Inferior parietal cortex (tissue), 1 donor: ENCODE measurements around the gene ALDH6A1.

Experiments used
- DNase-seq: peaks from one replicate; pipeline ENCODE4 v3.0.0-alpha.2; 2016; ENCODE audit errors: extremely low spot score

Gene ALDH6A1

DNA sequence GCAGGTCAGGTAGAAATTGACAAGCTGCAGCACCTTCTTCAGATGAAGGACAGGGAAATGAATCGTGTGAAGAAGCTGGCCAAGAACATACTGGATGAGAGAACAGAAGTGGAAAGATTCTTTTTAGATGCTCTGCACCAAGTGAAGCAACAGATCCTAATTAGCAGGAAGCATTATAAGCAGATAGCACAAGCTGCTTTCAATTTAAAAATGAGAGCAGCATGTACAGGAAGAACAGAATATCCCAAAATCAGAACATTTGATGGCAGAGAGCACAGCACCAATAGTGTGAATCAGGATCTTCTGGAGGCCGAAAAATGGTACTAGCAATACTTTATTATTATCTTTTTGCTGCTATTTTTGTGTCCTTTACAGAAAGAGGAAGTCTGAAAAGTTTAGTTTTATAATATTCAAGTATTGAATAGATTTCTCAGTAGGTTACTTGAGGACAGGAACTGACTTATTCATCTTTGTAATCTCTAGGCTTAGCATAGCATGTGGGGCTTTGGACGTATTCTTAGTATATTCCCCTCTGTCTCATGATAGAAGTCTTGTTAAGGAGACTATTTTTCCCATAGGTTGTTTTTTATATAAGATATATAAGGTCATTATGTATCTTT lies 34.3 kb downstream of the ALDH6A1 start:
- DNase-seq = peak; percentile 22

DNA sequence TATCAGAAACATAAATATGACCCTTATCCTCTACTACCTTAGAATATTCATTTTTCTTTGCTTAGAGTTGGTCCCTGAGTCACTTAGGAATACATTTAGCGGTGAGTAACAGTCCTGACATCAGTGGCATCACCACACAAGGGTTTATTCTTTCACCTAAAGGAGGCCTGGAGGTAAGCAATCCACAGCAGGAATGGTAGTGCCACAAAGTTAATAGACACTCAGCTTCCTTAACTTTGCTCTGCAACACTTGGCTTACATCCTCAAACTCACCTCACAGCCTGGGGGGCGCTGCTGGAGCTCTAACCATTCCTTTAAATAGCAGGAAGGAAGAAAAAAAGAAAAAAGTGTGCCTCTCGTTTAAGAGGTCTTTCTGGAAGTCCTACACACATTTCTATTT lies 36.0 kb downstream of the ALDH6A1 start:
- DNase-seq = no peak

DNA sequence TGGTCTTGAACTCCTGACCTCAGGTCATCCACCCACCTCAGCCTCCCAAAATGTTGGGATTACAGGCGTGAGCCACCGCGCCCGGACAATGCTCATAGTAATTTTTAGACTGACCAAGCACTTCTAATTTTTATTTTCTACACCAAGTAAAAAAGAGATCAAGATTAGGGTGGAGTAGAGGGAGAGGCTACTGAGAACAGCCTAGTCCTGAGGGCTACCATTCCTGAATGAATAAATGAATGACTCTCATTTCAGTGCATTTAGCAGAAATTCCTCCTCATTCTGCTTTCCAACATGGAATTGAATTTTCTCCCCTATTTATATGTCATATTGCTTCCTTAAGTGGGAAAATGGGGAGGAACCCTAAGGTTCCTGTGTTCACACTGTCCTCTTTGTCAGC lies 38.7 kb downstream of the ALDH6A1 start:
- no peak for DNase-seq

DNA sequence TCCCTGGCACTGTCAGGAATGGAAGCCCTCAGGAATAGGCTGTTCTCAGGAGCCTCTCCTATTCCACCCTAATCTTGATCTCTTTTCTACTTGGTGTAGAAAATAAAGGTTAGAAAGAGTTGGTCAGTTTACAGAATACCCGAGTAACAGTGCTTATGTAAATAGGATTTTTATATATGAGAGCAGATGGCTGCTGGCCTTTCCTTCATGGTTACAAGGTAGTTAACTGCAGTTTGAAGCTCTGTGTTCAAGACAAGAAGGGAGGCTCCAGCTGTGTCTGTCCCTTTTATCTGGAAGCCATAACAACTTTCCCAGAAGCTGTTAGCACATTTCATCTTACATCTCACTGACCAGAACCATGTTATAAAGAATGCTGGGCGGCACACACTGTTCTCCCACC lies 42.0 kb downstream of the ALDH6A1 start:
- DNase-seq = no peak

DNA sequence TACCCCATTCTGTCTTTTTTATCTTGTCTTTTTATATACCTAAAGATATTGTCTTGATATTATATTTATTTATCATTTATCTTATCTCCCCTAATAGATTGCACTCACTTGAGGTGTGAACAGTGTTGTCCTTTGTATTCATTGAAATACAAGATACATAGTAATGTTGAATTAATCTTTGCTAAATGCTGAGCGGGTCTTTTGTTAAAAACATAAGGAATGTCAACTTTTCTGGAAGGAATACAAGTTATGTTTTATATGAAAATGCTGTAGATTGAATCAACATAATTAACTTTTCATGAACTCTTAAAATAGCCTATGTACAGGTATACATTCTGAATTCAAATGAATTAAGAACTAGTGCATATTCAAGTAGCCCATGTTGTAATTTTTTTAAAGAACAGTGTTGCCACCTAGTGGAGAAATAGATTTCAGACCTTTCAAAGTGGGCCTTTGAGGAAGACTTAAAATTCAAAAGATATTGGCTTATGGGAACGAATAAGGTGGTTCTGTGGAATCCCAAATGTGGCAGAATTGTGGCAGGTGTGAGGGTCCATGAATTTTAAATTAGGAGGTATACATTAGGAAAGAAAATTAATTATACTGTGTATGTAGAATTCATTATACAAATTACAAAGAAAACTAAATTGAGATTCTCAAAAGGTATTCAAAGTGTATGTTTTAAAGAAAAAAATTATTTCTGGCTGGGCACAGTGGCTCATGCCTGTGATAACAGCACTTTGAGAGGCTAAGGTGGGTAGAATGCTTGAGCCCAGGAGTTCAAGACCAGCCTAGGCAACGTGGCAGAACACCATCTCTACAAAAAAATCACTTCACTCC lies 46.0 kb downstream of the ALDH6A1 start:
- peak; percentile 82 for DNase-seq

DNA sequence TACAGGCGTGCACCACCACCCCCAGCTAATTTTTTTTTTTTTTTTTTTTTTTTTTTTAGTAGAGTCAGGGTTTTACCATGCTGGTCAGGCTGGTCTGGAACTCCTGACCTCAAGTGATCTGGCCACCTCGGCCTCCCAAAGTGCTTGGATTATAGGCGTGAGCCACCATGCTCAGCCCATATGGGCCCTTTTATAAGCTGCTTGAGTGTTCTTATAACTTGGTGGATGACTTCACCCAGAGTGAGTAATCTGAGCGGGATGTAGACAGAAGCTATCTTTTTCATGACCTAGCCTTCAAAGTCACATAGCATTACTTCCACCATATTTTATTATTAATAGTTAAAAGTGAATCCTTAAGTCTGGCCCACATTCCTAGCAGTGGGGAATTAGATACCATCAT lies 48.7 kb downstream of the ALDH6A1 start:
- no peak for DNase-seq

DNA sequence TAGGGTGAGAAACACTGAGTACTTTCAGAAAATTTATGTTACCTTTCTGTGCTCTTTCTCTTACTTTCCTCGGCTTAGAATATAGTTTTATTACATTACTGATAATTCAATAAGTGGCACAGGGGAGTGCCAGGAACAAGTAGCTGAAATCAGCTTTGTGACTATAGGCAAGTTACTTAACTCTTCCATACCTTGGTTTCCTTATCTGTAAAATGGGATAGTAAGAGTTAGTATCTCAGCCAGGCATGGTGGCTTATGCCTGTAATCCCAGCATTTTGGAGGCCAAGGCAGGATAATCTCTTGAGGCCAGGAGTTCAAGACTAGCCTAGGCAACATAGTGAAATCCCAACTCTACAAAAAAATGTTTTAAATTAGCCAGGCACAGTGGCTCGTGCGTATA lies 49.7 kb downstream of the ALDH6A1 start:
- no peak for DNase-seq

DNA sequence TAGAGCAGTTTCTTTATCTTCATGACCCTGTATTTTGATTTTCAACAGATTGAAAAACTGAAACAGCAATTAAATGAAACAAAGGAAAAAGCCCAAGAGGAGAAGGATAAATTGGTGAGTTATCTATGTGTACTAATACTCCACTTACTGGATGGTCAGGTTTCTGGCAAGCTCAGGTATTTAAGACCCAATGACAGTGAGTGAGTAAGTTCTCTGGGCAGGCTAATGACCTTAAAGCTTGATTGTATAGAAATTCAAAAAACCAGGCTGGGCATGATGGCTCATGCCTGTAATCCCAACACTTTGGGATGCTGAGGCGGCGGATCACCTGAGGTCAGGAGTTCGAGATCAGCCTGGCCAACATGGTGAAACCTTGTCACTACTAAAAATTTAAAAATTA lies 55.1 kb downstream of the ALDH6A1 start:
- no peak for DNase-seq

DNA sequence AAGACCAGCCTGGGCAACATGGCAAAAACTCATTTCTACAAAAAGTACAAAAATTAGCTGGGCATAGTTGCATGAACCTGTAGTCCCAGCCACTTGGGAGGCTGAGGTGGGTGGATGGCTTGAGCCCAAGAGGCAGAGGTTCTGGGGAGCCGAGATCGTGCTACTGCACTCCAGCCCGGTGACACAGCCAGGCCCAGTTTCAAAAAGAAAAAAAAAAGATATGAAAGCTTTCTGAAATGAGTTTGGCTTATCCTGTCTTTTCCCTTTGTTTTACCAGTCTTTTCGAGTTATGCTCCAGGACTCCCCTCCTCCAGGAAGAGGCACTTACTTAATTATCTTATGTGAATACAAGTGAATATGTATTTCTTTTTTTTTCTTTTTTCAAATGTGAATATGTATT lies 61.9 kb downstream of the ALDH6A1 start:
- no peak for DNase-seq

DNA sequence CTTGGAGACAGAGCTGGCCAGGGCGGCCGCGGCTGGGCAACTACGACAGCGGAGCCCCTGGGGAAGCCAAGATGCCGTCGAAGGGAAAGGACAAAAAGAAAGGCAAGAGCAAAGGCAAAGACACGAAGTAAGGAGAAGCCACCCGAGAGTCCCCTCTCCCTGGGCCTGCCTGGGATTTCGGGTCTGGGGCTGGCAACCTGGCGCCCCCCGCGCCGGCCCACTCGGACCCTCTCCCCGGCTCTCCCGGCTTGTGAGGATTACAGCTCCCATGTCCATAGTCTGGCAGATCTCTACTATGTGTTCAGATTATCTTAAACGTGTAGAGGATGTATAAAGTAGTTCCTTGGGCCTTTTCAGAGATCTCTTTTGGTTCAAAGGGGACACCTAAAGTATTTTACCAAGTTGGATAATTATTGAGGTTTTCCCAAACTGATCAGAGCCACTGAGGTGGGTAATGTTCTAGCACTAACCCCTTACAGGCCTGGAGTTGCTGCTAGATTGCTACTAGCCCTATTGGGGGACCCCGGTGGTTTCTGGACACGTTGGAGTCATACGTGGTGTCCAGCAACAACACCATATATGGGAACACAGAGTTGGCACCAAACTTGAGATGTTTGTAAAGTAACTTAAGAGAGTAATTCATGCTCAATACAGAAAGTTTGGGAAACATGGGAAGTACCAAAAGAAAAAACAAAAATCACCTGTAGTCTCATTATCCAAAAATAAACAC lies 64.7 kb downstream of the ALDH6A1 start:
- DNase-seq = peak; percentile 6

DNA sequence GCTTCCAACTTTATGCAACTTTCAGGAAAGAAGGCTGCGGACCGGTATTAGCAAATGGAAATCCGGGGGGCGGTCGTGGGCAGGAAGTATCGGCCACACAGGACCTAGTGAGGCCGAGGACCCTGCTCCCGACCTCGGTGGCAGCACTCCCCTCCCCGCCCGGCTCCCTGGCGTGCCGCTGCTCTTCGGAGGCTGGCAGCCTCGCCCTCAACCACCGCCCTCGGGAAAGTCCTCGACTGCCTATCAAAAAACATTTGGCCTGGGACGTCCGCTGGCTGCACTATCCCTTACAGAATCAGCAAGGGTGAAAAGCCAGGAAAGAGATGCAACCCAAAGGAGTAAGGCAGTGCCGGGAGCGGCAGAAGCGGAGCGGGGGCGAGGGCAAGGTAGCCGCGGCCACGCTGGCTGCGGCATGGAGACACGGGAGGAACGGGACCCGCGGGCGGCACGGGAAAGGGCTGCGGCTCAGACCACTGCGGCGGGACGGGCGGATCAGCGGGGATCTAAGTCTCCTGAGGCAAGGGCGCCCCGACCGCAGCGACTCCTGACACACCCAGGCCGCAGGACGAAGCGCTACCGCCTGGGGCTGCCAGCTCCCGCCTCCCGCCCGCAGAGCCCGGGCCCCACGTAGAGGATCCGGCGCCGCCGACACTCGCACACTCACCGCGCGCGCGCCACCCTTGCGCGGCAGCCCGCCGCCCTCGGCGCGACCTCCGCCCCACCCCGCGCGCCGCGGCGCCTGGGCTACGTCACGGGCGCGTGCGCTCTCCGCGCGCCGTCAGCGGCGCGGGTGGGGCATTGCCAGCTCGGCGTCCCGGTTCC lies 65.5 kb downstream of the ALDH6A1 start, which contains the start of the genes BBOF1 and ENTPD5:
Gene BBOF1 (plus strand): TSS at position 764 of the 822 bp plus-strand sequence. CDS start 130 bp downstream, outside the sequence.
Gene ENTPD5 (minus strand): TSS at position 703 of the 822 bp plus-strand sequence. CDS start 31,186 bp downstream, outside the sequence.
- peak; percentile 85 for DNase-seq

DNA sequence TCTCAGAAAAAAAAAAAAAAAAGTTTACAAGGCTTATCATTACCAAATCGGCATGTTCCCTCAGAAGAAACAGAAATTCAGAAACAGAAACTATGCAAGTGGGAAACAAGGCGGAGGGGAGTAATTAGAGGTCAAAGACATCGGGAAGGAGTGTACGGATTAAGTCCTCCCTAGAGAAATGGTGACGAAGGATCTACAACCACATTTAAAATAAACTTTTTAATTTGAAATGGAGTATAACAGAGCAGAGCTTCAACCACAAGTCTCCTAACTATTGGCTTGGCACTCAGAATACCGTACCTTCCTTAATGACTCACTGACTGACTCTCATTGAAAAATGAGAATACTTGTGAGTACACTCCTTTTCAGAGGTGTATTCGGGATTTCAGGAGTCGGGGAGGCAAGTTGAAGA lies 66.1 kb downstream of the ALDH6A1 start:
- DNase-seq = peak; percentile 13

DNA sequence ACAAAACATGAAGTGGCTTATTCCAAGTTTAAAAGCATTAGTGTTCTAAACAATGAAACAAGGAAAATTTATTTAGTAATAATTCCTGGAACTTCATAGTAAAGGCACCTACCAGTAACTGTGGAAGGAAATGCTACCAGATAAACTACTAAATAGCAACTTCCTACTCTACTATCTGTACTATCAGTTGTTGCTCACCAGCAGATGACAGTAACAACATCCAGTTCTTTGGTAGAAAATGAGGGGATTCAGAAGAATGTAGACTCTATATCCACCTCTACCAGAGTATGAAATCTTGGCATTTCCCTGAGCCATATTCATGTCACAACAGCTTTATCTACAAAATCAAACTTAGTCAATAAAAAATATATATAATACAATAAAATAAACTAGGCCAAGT lies 68.3 kb downstream of the ALDH6A1 start:
- DNase-seq = no peak

DNA sequence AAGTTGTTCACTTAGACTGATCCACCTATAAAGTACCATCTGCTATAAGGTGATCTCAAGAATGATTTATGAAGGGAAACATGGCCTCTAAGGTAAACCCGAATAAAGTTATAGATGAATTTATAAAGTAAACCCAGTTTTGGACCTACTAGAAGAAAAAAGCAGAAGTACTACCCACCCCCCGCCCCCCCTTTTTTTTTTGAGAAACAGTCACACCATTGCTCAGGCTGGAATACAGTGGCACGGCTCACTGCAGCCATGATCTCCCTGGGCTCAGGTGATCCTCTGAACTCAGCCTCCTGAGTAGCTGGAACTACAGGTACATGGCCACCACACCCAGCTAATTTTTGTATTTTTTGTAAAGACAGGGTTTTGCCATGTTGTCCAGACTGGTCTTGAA lies 69.1 kb downstream of the ALDH6A1 start:
- DNase-seq = no peak

DNA sequence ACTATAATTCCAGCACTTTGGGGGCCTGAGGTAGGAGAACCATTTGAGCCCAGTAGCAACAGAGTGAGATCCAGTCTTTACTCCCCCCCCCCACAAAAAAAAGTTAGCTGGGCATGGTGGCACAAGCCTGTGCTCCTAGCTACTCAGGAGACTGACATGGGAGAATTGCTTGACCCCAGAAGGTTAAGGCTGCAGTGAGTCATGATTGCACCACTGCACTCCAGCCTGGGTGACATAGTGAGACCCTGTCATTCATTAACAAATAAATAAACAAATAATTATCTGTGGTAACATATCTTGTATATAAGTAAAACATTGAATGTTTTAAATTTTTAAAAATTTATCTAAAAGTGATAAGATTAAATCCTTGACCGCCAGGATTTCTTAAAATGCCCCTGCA lies 70.0 kb downstream of the ALDH6A1 start:
- no peak for DNase-seq

DNA sequence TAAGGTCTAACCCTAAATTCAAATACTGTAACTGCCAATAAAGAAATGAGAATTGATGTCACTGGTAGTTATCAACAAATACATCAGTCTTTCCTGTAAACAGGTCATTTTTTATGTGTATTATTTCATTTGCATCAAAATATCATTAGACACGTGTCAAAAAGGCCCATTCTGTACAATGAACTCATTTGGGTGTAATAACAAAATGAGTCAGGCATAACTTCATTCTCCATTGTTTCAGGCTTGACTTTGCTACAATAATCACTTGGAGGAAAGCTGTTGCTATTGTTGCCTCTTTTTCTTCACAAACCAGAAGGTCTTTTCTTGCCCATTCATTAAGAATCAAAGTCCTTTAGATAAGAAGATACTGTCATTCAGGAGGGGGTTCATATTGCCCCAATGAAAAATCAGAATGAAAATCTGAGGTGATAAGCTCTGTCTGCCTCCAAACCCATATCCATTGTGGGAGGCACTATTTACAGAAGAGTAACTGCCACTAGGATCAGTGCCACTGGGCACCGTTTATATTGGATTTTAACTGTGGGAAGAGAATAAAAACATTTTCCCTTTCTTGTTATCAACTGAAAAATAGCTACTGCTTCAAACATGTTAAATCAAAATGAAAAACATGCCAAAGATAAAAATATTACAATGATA lies 75.3 kb downstream of the ALDH6A1 start:
- DNase-seq = no peak
